Femur (tissue), 1 donor: ENCODE data around the gene GNAT1.

ENCODE experiments used
- DNase-seq: peaks from one replicate; pipeline ENCODE4 v3.0.0-alpha.2; 2017

GNAT1 gene

DNA sequence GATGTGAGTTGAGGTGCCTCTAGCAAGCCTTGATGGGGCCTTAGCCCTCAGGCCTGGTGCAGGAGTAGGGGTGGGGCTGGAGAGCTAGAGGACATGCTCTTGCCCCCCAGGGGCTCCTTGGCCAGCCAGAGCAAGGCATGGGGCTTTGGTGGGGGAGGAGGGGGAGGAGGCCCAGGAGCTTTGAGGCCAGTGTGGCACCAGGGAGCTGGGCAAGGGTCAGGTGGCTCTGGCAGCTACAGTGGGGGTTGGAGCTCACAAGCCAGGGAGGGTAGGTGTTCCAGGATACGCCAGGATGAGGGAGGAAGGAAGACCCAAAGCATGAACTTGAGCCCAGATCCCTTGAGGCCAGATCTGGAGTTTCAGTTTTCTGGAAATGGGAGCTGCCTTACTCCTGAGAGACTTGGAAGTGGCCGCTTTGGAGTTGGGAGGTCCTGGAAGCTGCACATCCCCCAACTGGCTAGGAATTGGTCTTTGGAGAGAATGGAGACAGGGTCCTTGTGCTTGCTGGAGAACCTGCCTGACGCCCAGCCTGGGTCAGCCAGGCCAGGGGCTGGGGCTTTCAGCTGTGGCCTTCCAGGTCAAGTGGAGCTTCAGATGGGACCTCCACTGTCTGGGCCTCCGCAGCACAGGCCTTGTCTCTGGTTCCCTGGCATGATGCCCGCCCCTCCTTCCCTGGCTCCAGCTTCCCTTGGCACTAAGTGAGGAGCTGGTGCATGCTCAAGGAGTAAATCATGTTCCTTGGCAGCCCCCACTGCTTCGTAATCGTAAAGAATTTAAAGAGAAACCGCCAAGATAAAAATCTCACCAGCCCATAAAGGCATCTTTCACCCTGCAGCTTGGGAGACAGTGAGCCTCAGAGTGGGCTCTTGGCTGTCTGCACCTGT, 27.6 kb upstream of the GNAT1 start:
- peak; percentile 89 for DNase-seq

DNA sequence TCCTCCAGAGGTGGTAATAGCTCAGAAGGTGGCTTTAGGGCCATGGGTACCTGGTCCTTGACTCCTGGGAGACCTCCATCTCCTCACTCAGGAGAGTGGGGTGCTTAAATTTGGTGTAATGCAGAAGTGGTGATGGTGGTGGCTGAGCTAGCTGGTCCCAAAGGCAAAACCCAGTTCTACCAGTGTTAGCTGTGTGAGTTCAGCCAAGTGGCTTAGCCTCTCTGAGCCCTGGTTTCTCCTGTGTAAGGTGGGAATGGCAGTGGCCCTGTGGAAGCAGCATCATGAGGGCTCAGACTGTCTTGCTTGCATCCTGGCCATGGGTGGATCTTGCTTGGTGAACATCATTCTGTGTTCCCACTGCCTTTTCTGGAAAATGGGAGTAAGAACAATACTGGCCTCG, 26.9 kb upstream of the GNAT1 start:
- DNase-seq, result no peak

DNA sequence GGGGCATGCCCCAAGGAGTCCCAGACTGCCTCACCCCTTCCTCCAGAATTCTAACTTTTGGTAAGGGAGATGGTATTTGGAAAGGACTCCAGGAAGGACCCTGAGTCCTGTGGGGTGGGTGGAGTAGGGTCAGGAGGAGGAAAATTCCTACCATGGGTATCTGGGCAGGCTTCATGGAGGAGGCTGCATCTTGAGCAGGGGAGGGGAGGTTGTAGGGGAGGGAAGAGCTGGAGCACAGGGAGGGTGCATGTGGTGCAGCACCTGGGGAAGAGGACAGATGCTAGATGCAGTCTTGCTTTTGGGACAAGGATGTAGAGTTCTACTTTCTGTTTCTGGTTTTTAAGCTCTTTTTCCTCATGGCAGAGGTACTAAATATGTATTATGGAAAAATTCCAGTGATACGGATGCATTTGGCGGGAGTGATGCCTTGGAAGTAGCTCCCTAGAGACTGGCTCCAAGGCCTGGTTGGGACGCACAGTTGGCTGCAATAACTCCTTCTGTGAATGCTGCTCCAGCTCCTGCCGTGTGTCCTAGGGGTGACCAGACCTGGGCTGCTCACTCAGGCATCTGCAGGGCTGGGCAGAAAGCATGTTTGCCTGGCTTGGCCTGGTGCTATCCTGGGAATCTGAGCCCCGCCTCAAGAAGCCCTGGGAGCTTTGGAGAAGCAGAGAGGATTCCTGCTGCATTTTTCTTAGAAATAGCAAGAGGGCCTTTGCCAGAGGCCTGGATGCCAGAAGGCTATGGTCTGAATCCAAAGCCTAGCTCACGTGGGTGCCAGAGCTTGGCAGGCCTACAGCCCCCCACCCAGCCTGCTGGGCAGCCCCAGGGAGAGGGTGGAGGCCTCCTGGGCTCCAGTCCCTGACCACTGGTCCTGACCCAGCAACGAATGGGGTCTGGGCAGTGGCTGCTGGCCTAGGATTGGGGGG, 26.2 kb upstream of the GNAT1 start:
- DNase-seq, result peak; percentile 82

DNA sequence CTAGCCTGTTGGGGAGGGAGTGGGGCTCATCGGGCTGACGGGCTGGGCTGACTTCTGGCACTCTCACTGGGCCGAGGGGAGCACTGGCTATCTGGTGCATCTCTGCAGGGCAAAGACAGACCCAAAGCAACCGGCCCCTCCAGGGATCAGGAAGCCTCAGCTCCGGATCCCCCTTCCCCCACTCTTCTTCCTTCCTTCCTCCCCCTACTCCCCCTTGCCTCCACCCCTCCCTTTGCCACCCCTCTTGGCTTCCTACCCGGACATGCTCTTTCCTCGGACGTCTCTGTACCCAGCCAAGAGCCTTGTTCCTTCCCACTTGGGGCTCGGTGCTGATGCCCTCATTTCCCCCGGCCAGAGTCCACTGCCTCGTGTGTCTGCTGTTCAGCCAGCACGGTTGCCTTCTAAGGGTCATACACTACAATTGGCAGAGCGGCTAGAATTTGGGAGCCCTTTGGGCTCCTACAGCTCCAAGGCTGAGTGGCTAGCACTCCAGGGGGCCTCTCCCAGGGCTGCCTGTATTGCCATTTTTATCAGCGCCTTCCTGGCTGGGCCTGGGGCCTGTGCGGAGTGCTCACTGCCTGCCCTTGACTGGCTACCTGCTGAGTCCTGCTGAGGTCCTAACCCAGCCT, 25.4 kb upstream of the GNAT1 start:
- DNase-seq, result peak; percentile 64

DNA sequence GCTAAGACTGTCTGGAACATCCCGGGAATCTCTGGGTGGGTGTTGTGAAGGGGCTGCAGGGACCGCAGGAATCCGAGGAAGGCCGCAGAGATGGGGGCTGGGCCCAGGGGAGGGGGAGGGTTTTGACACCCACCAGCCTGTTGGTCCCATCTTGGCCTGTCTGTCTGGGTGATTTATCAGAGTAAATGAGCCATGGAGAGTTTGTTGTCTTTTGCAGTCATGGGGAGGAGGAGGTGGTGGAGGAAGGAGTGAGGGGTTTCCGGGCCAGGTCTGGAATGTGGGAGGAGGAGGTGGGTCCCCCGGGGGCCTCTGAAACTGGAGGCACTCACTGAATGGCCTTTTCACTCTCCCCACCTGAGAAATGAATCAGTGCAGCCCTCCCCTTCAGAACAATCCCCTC, 24.8 kb upstream of the GNAT1 start:
- no peak for DNase-seq

DNA sequence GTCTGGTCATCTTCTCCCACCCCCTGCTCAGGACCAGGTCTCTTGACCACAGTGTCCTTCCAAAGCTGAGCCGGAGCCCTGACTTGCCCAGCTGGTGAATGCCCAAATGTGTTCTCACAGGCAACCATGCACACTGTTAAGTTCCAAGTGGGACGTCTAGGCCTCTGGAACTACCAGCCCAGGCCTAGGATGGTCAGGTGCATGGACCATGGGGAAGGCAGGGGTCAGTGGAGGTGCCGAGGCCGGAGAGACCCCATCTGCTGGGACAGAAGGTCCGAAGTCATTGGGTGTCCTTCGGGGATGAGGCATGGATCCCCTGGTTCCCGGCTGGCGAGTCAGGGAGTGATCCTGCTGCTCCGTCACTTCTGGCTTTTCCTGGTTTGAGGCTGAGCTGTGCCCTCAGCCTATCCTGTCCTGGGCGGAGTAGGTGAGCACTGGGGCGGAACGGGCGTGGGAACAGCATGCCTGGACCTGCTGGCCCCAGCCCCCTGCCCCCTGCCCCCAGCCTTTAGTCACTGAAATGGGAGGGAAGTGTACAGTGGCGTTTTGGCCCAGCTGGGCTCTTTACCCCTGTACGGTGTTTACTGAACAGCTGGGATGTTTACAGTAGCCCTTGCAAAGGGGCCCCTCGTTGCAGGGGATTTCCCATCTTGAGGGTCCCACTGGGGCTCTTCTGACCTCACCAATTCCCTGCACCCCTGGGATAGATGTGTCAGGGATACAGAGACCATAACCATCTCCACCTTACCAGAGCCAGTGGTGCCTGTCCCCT, 24.2 kb upstream of the GNAT1 start:
- DNase-seq, result no peak

DNA sequence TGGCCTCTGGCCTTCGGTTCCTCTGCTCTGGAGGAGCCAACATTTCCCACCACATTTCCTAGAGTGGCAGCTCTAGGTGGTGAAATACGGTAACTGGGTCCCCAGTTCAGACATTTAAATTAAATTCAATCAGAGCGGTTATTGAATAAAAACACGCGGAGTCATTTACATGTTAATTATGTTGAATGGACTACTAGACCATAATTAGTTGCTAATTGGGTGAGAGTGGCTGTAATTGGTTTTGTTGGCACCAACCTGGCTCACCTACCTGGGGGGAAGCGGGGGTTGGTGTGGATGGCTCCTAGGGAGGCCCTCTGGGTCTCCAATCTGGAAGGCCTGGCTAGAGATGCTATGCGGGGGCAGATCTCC, 23.6 kb upstream of the GNAT1 start:
- DNase-seq, result no peak

DNA sequence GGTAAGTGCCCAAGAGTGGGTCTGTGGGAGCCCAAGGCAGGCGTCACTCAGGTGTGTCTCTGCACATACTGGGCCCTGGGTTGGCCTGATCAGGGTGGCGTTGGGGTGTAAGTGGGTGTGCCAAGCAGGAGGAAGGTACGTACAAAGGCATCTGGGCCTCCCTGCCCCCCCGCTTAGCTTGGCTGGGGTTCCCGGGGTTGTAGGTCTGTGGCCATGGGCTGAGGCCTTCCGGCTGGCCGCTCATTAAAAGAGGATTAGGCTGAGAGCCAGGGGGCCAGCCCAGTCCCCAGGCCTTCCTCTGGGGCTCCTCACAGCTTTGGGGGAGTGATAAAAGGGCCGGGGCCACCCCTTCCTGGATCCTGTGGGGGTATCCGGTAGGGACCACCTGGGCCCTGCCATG, 23.0 kb upstream of the GNAT1 start:
- DNase-seq, result no peak

DNA sequence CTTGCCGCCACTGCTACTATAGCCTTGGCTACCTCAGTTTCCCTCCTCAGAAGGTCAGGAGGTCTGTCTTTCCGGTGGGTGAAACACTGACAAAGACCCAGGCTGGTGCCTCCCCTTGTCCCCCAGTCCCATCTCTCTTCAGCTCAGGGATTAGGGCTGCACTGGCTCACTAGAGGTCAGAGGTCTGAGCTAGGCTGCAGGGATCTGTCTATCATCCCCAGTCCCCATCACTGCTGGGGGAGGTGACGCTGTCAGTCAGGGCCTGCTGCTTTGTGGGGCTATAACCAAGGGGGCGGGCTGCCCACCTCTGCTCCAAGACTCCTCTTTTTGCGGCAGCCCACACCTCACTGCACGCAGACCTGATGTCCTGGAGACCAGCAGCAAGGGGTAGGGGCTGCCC, 22.6 kb upstream of the GNAT1 start:
- no peak for DNase-seq

DNA sequence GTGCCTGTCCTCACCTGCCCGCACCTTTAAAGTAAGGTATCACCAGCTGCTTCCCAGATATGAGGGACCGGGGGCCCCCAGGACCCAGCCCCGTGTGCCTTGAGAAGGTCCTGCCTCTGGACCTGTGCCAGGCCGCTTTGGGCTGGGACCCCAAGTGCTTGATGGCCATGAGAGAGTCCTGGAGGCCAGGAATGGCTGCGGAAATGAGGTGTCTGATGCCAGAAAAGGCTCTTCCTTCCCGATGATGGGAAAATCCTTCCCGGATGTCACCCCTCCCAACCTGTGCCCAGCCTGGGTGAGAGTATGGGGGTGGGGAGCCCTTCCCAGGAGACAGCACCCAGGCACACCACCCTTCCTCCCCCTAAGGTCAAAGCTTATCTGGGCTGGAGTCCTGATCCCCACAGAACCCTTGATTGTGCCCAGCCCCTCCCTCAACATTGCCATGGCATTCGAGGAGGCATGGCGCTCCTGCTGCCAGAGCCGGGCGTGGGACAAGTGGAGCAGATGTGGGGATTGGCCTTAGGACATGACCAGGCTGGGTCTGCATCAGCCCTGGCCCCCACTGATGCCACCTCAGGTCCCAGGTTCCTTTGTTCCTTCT, 22.1 kb upstream of the GNAT1 start:
- DNase-seq, result no peak

DNA sequence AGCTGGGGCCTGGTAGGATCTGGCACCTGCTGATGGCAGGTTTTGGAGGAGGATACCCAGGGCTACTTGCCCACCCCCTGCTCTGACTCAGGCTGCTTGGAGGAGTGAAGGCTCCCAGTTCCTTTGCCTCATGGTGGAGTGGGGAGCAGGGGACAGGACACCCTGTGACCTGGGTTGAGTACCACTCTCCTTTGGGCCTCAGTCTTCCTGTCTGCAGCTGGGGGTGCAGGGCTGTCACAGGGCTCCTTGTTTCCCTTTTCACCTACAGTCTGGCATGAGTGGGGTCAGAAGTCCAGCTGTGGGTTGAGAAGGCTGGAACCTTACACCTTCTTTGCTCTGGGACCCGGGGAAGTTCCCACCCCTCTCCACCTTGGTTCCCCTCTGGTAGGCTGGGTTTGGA, 21.6 kb upstream of the GNAT1 start:
- DNase-seq, result no peak

DNA sequence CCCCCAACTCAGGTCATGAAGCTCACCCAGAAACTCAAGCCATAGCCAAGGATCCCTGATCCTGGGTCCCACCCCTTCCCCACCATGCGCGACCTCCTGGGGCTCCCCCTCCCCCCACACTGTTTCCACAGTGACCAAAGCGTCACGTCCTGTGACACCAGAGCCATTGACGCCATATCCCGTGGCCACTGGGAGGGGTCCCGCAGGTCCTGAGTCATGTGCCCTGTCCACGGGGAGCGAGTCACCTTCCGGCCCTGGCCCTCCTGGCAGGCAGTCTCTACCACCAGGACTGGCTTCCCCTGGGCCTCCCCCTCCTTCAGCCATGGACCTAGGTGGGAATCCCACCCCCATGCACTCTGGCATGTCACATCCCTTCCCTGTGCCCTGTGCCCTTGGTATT, 20.7 kb upstream of the GNAT1 start:
- no peak for DNase-seq

DNA sequence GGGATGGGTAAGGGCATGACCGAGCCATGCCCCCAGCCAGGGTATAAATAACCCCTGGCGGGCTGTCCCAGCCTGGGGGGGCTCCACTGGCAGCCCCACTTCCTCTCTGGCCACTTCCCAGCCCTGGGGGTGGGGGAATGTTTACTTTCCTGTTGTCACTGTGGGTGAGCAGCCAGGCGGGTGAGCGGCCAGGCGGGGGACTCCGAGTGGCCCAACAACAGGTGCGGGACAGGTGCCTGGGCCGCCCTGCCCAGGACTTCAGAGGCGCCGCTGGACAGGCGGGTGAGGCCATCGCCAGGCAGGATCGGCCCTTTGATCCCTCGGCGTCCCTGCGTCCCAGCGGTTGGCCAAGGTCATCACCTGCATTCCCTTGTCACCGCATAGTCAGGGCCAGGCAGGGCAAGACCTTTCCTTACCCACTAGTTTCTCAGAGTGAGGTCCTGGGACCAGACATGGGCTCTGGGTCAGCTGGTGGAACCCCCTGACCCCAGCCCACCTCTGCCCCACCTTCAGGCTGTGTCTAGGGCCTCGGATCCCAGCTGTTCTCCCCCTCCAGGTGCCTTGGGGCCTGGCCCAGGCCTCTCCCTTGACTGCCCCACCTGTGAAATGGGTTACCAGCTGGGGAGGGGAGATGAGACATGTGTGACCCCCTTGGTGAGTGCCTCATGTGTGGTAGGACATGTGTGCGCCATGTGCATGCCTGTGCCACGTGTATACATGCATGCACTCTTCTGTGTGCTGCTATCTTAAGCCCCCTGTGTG, 19.7 kb upstream of the GNAT1 start:
- no peak for DNase-seq

DNA sequence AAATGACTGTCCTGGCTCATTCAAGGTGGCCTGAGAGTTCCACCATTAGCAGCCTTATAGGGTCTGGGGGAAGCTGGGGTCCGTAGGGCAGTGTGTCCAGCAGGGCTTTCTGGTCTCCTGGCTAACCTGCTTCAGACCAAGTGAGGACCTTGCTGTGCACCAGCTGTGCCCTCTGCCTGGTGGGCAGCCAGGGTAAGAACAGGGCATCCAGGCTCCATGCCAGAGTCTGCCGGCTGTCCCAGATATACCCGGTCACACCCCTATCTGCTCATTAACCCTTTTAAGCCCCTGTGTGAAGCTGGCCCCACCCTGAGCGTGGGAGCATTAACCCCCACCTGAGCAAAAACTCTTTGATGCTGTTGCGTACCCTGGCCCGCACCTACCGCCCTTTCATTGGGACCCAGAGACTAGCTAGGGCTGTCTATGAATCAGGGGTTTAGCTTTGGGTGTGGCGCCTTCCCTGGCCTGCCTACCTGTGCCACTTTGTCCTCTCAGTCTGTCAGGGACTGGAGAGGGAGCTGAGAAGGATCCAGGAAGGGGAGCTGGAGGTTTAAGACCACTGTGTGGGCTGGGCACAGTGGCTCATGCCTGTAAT, 18.7 kb upstream of the GNAT1 start:
- no peak for DNase-seq

DNA sequence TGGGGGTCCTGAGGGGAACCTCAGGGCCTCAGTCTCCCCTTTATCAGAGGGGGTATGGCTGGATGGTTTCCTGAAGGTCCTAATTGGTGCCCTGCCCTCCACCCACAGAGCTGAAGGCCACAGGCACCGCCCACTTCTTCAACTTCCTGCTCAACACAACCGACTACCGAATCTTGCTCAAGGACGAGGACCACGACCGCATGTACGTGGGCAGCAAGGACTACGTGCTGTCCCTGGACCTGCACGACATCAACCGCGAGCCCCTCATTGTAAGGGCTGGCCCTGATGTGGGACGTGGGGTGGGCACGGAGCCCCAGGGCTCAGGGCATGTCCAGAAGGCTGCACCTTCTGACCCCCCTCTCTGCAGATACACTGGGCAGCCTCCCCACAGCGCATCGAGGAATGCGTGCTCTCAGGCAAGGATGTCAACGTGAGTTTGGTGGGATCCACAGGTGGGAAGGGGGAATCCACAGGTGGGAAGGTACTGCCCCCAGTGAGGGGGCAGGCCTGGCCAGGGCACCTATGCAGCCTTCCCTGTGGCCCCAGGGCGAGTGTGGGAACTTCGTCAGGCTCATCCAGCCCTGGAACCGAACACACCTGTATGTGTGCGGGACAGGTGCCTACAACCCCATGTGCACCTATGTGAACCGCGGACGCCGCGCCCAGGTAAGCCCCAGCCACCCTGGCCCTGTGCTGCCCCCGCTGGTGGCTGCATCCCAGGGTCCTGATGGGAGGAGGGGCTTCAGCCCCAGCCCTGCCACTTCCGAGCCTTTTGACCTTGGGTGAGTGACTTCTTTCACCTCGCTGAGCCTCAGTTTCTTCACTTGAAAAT, 17.5 kb upstream of the GNAT1 start:
- DNase-seq, result no peak

DNA sequence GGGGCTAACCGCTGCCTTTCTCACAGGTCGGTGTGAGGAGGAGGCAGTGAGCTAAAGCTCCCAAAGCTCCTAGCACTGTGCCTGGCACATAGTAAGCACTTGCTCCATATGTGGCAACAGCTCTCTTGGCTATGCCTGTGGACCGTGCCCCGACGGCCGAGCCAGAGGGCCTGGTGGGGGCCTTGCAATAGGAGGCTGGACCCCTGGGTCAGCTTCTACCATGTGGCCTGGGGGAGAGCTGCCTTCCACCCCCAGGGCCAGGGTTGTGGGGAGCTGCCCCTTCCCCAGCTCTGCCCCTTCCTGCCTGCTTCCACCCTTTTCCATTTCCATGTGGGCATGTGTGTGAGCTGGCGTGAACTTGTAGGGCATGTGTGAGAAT, 16.9 kb upstream of the GNAT1 start:
- DNase-seq, result no peak

DNA sequence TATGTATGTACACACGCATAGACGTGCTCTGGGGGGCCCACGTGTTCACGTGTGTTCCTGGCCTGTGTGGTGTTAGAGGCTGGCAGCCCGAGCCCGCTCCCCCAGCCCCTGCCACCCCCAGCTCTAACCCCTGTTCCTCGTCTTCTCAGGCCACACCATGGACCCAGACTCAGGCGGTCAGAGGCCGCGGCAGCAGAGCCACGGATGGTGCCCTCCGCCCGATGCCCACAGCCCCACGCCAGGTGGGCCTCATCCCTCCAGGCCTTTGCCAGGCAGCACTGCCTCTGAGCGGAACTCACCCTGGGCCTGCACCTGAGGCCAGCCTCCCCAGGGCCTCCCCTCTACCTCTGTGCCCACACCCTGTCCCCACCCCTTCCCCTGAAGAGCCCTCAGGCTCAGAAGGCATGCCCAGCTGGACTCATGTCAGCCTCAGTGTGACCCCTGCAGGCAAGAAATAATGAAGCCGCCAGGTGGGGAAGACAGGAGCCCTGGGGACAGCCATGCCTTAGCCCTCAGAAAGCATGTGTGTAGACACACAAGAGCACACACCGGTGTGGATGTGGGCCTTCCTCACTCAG, 16.4 kb upstream of the GNAT1 start:
- DNase-seq, result no peak

DNA sequence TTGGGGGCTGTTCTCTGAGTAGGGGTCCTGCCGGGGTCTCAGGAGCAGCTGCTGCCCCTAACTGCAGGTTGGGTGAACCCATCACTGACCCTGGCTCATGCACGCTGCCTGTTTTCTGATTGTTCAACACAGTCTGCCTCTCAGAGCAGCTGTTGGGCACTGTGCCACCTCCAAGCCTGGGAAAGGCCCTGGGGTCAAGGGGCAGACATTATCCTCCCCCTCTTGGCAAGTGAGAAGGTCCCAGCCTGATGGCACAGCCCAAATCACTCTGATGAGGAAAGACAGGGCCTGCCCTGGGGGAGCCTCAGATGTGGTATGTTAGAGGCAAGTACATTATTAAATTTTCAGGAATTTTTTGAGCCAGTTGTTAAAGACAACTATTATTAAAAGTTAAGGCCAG, 14.1 kb upstream of the GNAT1 start:
- DNase-seq, result no peak

DNA sequence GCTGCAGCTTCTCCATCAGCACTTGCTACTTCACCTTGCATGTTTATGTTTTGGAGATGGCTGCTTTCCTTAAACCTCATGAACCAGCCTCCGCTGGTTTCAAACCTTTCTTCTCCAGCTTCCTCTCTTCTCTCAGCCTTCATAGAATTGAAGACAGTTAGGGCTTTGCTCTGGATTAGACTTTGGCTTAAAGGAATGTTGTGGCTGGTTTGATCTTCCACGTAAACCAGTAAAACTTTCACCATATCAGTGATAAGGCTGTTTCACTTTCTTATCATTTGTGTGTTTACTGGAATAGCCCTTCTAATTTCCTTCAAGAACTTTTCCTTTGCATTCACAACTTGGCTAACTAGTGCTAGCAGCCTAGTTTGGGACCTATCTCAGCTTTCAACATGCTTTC, 11.7 kb upstream of the GNAT1 start:
- DNase-seq, result no peak

DNA sequence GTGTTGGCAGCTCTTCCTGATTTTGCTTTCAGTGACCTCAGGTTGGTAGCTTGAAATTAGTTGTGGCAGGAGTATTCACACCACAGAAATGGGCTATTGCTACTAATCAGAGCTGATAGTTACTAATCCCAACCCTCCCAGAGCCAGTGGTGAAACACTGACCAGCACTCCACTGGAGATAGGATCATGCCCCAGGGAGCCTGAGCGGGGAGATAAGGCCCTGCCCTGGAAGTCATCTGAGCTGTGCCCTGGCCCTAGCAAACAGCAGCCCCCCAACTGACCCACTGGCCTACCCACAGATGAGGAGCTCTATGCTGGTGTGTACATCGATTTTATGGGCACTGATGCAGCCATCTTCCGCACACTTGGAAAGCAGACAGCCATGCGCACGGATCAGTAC, 9.4 kb upstream of the GNAT1 start:
- no peak for DNase-seq
